ENCODE data around the gene CDK13.

The CDK13 gene

DNA sequence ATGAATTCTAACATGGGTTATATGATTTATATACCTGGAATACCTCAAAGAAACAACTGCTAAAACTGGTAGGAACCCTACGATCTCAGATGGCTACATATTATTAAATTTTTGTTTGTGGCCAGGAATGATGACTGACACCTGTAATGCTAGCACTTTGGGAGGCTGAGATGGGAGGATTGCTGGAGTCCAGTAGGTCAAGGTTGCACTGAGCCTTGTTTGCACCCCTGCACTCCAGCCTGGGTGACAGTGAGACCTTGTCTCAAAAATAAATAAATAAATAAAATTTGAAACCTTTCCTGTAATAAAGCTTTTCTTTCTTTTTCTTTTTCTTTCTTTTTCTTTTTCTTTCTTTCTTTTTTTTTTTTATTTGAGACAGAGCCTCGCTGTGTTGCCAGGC lies 123.2 kb downstream of the CDK13 start:
- no peaks in the 10 kb centered on the region for H3K4me1 ChIP-seq
- H3K27me3 ChIP-seq = no peaks in the 10 kb centered on the region
- no peak for DNase-seq
- no peaks in the 10 kb centered on the region for H3K9me3 ChIP-seq
- no peaks in the 10 kb centered on the region for H3K36me3 ChIP-seq
- H3K4me3 ChIP-seq (ENCODE audit: low read depth, low read length) = no peak overlapping the region
- TF ChIP-seq, protein P1, sequence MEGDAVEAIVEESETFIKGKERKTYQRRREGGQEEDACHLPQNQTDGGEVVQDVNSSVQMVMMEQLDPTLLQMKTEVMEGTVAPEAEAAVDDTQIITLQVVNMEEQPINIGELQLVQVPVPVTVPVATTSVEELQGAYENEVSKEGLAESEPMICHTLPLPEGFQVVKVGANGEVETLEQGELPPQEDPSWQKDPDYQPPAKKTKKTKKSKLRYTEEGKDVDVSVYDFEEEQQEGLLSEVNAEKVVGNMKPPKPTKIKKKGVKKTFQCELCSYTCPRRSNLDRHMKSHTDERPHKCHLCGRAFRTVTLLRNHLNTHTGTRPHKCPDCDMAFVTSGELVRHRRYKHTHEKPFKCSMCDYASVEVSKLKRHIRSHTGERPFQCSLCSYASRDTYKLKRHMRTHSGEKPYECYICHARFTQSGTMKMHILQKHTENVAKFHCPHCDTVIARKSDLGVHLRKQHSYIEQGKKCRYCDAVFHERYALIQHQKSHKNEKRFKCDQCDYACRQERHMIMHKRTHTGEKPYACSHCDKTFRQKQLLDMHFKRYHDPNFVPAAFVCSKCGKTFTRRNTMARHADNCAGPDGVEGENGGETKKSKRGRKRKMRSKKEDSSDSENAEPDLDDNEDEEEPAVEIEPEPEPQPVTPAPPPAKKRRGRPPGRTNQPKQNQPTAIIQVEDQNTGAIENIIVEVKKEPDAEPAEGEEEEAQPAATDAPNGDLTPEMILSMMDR (IDR thresholded peaks at IDR 0.05; ENCODE audit: low read depth, low read length) = no peak

DNA sequence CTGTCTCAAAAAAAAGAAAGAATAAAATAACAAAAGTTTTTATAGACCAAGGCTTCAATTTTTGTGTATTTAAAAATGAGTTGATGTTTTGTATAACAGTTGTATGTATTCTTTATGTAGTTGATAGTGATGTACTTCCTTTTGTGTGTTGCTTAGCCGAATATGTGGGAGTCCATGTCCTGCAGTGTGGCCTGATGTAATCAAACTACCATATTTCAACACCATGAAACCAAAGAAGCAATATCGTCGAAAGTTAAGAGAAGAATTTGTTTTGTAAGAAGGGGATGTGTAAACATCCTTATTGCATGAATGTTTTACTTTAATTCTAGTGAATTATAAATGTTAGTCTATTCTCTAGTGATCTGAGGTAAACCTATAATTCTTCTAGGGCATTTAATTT lies 127.8 kb downstream of the CDK13 start:
- DNase-seq = no peak
- peaks cover 5% of the 10 kb centered on the region for H3K36me3 ChIP-seq
- no peaks in the 10 kb centered on the region for H3K9me3 ChIP-seq
- no peak overlapping the region for H3K4me3 ChIP-seq (ENCODE audit: low read depth, low read length)
- no peaks in the 10 kb centered on the region for H3K27me3 ChIP-seq
- no peaks in the 10 kb centered on the region for H3K4me1 ChIP-seq
- TF ChIP-seq, protein P1 (IDR thresholded peaks at IDR 0.05; ENCODE audit: low read depth, low read length) = no peak

DNA sequence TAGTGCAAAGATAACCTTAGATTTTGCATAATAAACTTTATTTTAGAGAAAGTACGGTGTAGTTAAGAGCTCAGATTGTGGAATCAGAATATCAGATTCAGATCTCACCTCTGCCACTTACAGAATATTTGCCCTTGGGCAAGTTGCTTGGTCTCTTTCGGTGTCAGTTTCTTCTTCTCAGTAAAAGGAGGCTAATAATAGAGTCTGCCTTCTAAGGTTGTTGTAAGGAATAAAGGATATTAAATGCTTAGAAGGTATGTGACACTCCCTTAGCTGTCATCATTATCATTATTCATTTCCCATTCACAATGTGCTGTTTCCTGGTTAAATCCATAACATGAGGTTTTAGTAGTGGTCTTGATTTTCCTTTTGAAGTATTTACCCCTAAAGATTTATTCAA lies 142.1 kb downstream of the CDK13 start:
- peaks cover 4% of the 10 kb centered on the region; the same call in 1 of the 2 replicates for H3K4me1 ChIP-seq
- H3K36me3 ChIP-seq = peaks cover 39% of the 10 kb centered on the region
- DNase-seq = no peak
- H3K9me3 ChIP-seq = no peaks in the 10 kb centered on the region
- H3K4me3 ChIP-seq (ENCODE audit: low read depth, low read length) = no peak overlapping the region
- no peaks in the 10 kb centered on the region for H3K27me3 ChIP-seq
- TF ChIP-seq, protein P1 (IDR thresholded peaks at IDR 0.05; ENCODE audit: low read depth, low read length) = no peak

DNA sequence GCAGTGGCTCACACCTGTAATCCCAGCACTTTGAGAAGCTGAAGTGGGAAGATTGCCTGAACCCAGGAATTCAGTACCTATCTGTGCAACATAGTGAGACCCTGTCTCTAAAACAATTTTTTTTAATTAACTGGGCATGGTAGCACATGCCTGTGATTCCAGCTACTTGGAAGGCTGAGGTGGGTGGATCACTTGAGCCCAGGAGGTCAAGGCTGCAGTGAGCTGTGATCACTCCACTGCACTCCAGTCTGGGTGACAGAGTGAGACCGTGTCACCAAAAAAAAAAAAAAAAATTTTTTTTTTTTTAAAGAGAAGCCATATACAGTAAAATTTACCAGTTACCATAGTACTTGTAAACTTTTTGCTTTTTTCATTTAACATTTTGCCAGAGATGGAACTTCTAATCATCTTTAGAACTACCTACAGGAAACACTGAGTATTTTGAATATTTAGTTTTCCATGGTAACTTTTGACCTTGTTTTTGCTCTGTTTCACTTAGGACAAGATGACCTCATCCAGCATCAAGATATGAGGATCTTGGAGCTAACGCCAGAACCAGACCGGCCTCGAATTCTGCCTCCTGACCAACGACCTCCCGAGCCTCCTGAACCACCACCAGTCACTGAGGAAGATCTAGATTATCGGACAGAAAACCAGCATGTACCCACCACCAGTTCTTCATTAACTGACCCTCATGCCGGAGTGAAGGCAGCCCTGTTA lies 143.7 kb downstream of the CDK13 start:
- TF ChIP-seq, protein P1 (IDR thresholded peaks at IDR 0.05; ENCODE audit: low read depth, low read length) = no peak
- Histone ChIP-seq H3K36me3 (peaks cover 32% of the 10 kb centered on the region), H3K4me1 (peaks cover 4% of the 10 kb centered on the region; the same call in 1 of the 2 replicates), H3K27me3 (no peaks in the 10 kb centered on the region), H3K9me3 (no peaks in the 10 kb centered on the region), H3K4me3 (ENCODE audit: low read depth, low read length) (no peak overlapping the region)
- no peak for DNase-seq

DNA sequence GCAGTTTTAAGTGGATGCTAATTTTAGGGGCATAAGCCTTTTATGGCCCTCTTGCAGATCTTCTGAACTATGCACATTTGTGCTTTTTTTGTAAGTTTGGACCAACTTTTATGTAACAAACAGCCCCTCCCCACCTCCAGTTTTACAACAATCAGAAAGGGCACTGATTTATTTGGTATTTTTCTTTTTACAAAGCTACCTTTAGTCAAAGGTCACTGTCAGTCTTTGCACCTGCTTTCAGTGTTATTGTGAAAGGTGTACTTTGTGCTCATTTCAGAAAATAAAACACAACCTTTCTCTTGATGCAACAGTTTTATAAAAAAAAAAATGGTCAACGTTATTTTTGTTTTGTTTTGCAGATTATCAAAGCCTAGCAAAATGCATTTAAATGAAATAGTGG lies 145.2 kb downstream of the CDK13 start:
- no peak overlapping the region for H3K4me3 ChIP-seq (ENCODE audit: low read depth, low read length)
- H3K27me3 ChIP-seq = no peaks in the 10 kb centered on the region
- peaks cover 4% of the 10 kb centered on the region; the same call in 1 of the 2 replicates for H3K4me1 ChIP-seq
- TF ChIP-seq, protein P1 (IDR thresholded peaks at IDR 0.05; ENCODE audit: low read depth, low read length) = no peak
- no peaks in the 10 kb centered on the region for H3K9me3 ChIP-seq
- H3K36me3 ChIP-seq = peaks cover 26% of the 10 kb centered on the region
- no peak for DNase-seq

DNA sequence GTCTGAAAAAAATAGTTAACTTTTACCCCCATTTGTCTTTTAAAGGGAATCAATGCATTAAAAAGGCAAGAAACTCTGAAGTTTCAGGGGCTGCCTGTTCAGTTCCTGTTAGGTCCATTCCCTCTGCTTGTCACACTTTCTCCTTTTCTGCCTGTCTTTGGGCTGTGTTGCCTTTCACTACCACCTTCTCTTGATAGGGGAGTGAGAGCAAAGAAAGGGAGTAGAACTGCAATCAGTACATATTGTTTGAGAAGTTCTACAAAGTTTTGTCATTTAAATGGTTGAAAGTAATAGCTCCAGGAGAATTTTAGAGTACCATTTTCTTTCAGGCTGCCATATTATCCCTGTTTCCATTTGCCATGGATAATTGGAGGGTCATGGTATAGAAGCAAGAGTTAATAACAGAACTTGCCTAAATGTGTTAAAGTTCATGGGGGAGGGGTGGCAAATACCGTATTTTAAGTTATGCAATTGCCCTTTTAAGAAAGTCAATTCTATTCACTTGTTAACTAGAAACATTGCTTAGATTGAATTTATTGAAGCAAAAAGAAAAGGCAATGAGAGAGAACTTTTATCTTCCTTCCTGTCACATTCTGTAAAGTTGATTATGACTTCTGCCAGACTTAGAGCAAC lies 145.8 kb downstream of the CDK13 start:
- H3K9me3 ChIP-seq = no peaks in the 10 kb centered on the region
- no peak overlapping the region for H3K4me3 ChIP-seq (ENCODE audit: low read depth, low read length)
- DNase-seq = no peak
- TF ChIP-seq, protein P1 (IDR thresholded peaks at IDR 0.05; ENCODE audit: low read depth, low read length) = no peak
- no peaks in the 10 kb centered on the region for H3K27me3 ChIP-seq
- H3K36me3 ChIP-seq = peaks cover 26% of the 10 kb centered on the region
- H3K4me1 ChIP-seq = peaks cover 4% of the 10 kb centered on the region; the same call in 1 of the 2 replicates
